WTC11 (cell line): ENCODE results near the gene HDDC3. TPM values are rescaled to one million over a fixed set of nuclear protein-coding genes. Genes with fewer than 3 reads are reported as not detected.

Source experiments
- ATAC-seq: fragments of 200-7000 bp; cut with Tn5 transposase; 2 replicates; pipeline ENCODE4 v1.10.0; 2021; ENCODE audit warnings: mild to moderate bottlenecking, moderate library complexity
- CTCF ChIA-PET: fragments of 300-600 bp; sonication (Branson Sonifier 250); formaldehyde crosslinking; loops from one replicate; lab custom pipeline; 2021; ENCODE audit warnings: antibody characterized with exemption; lab: Charles Lee
- POLR2A ChIA-PET: fragments of 350-600 bp; sonication (Branson Sonifier 250); formaldehyde crosslinking; loops from one replicate; lab custom pipeline; 2021; ENCODE audit warnings: antibody characterized with exemption; lab: Charles Lee
- DNase-seq: peaks from one replicate; pipeline ENCODE4 v3.0.0; 2021; ENCODE audit warnings: low spot score
- H3K27ac Mint-ChIP-seq: 2 replicates; pipeline ENCODE4 v1.8.0; 2021; ENCODE audit warnings: mixed read lengths
- H3K27me3 Mint-ChIP-seq: 2 replicates; pipeline ENCODE4 v1.8.0; 2021; ENCODE audit warnings: low read depth, mild to moderate bottlenecking, moderate library complexity, mixed read lengths
- H3K36me3 Mint-ChIP-seq: 2 replicates; pipeline ENCODE4 v1.8.0; 2021; ENCODE audit warnings: mixed read lengths
- H3K4me1 Mint-ChIP-seq: 2 replicates; pipeline ENCODE4 v1.8.0; 2022; ENCODE audit warnings: mixed read lengths
- H3K4me3 Mint-ChIP-seq: 2 replicates; pipeline ENCODE4 v1.8.0; 2021; ENCODE audit warnings: mild to moderate bottlenecking, moderate library complexity, mixed read lengths
- H3K9me3 Mint-ChIP-seq: 2 replicates; pipeline ENCODE4 v1.8.0; 2021; ENCODE audit warnings: mixed read lengths
- ATF3 ChIP-seq: sonication (generic); formaldehyde crosslinking; conservative IDR thresholded peaks from 2 replicates; pipeline ENCODE4 v1.8.1; 2022; ENCODE audit warnings: mild to moderate bottlenecking, missing genetic modification reagents
- CREM ChIP-seq: sonication (generic); formaldehyde crosslinking; IDR thresholded peaks from 2 replicates; pipeline ENCODE4 v1.8.1; 2022; ENCODE audit warnings: mild to moderate bottlenecking, missing genetic modification reagents, moderate library complexity
- EMX1 ChIP-seq: fragments of 250-450 bp; sonication (Bioruptor Pico); IDR thresholded peaks from 2 replicates; pipeline ENCODE4 v1.8.0; 2021; ENCODE audit warnings: mild to moderate bottlenecking
- FOXP1 ChIP-seq: sonication (generic); formaldehyde crosslinking; IDR thresholded peaks from 2 replicates; pipeline ENCODE4 v1.8.0; 2022; ENCODE audit warnings: missing genetic modification reagents, mild to moderate bottlenecking, moderate library complexity, borderline replicate concordance
- MXD4 ChIP-seq: fragments of 250-450 bp; sonication (Bioruptor Pico); IDR thresholded peaks from 2 replicates; pipeline ENCODE4 v1.8.0; 2021; ENCODE audit warnings: mild to moderate bottlenecking, moderate library complexity, borderline replicate concordance
- NR2C2 ChIP-seq: sonication (generic); formaldehyde crosslinking; IDR thresholded peaks from 2 replicates; pipeline ENCODE4 v1.8.0; 2022; ENCODE audit warnings: mild to moderate bottlenecking, missing genetic modification reagents
- PRRX2 ChIP-seq: fragments of 250-450 bp; sonication (Bioruptor Pico); IDR thresholded peaks from 2 replicates; pipeline ENCODE4 v1.8.0; 2021; ENCODE audit warnings: mild to moderate bottlenecking
- SP1 ChIP-seq: sonication (generic); formaldehyde crosslinking; conservative IDR thresholded peaks from 2 replicates; pipeline ENCODE4 v1.8.1; 2022; ENCODE audit warnings: missing genetic modification reagents
- STAT6 ChIP-seq: sonication (generic); formaldehyde crosslinking; conservative IDR thresholded peaks from 2 replicates; pipeline ENCODE4 v1.8.1; 2023; ENCODE audit warnings: mild to moderate bottlenecking, low read depth, missing genetic modification reagents, moderate library complexity
- TP53 ChIP-seq: sonication (generic); formaldehyde crosslinking; IDR thresholded peaks from 2 replicates; pipeline ENCODE4 v1.8.1; 2023; ENCODE audit warnings: mild to moderate bottlenecking, missing genetic modification reagents
- ZBTB43 ChIP-seq: sonication (generic); formaldehyde crosslinking; IDR thresholded peaks from 2 replicates; pipeline ENCODE4 v1.8.1; 2023; ENCODE audit warnings: mild to moderate bottlenecking, missing genetic modification reagents
- ZNF232 ChIP-seq: sonication (generic); formaldehyde crosslinking; IDR thresholded peaks from 2 replicates; pipeline ENCODE4 v1.8.0; 2022; ENCODE audit warnings: mild to moderate bottlenecking, missing genetic modification reagents
- ZNF263 ChIP-seq: sonication (generic); formaldehyde crosslinking; IDR thresholded peaks from 2 replicates; pipeline ENCODE4 v1.8.1; 2022; ENCODE audit warnings: low read depth, mild to moderate bottlenecking, moderate library complexity, missing genetic modification reagents
- ZNF317 ChIP-seq: sonication (generic); formaldehyde crosslinking; IDR thresholded peaks from 2 replicates; pipeline ENCODE4 v1.8.1; 2023; ENCODE audit warnings: low read depth, mild to moderate bottlenecking, moderate library complexity, missing genetic modification reagents, borderline replicate concordance
- total RNA-seq: library from RNA; stranded (reverse); gene quantifications from 3 replicates; pipeline ENCODE4 v1.2.3, GENCODE V29; 2021
- TF ChIP-seq, protein P1 (sequence below): sonication (generic); formaldehyde crosslinking; IDR thresholded peaks from 2 replicates; pipeline ENCODE4 v1.8.0; 2022; ENCODE audit warnings: mild to moderate bottlenecking, missing genetic modification reagents
- TF ChIP-seq, protein P2 (sequence below): sonication (generic); formaldehyde crosslinking; IDR thresholded peaks from 2 replicates; pipeline ENCODE4 v1.8.1; 2022; ENCODE audit warnings: low read depth, mild to moderate bottlenecking, moderate library complexity, missing genetic modification reagents, borderline replicate concordance
- TF ChIP-seq, protein P3 (sequence below): sonication (generic); formaldehyde crosslinking; IDR thresholded peaks from 2 replicates; pipeline ENCODE4 v1.8.1; 2022; ENCODE audit warnings: low read depth, missing genetic modification reagents, borderline replicate concordance
- TF ChIP-seq, protein P4 (sequence below): sonication (generic); formaldehyde crosslinking; IDR thresholded peaks from 2 replicates; pipeline ENCODE4 v1.8.1; 2023; ENCODE audit warnings: mild to moderate bottlenecking, moderate library complexity, missing genetic modification reagents

The HDDC3 gene
- total RNA-seq, 1 experiment from 2014 or later = 16.4 TPM

DNA sequence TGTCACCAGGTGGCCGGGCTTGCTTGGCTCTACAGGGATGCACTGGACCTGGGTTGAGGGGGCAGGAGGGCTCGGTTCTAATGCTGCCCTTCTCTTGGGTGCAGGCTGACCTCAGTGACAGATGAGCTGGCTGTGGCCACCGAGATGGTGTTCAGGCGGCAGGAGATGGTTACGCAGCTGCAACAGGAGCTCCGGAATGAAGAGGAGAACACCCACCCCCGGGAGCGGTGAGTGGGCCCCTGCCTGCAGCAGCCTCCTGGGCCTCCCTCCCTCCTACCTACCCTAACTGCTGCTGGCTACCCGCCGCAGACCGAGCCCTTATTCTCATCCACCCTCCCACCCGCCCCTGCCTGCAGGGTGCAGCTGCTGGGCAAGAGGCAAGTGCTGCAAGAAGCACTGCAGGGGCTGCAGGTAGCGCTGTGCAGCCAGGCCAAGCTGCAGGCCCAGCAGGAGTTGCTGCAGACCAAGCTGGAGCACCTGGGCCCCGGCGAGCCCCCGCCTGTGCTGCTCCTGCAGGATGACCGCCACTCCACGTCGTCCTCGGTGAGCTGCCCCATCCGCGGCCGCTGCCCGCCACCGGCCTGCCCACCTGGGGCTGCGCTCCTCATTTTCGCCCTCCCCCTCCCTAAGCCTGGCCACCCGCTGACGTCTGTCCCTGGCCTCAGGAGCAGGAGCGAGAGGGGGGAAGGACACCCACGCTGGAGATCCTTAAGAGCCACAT lies 42.5 kb downstream of the HDDC3 start:
- POLR2A ChIA-PET = interaction anchor here (0.6 to 1.0 kb wide), 2 partner anchors 9 to 51 kb away, joined by 3 to 4 read pairs; no protein-coding TSS in a partner anchor
- H3K9me3 Mint-ChIP-seq = no peaks in the 10 kb centered on the region
- TF ChIP-seq ZNF232 (no peak), PRRX2 (CRISPR knock-in tag) (no peak), NR2C2 (CRISPR knock-in tag) (no peak), ZBTB43 (no peak), ZNF263 (CRISPR knock-in tag) (no peak), ZNF317 (CRISPR knock-in tag) (no peak)
- DNase-seq (no peak), ATAC-seq (no peak)
- H3K4me1 Mint-ChIP-seq = peaks cover 13% of the 10 kb centered on the region
- H3K4me3 Mint-ChIP-seq = no peak overlapping the region
- H3K27me3 Mint-ChIP-seq = no peaks in the 10 kb centered on the region
- CTCF ChIA-PET = interaction anchor here (0.6 to 3.6 kb wide), 6 partner anchors 13 to 589 kb away, joined by 3 to 21 read pairs (median 4); partner anchors contain the start of genes HDDC3 and MAN2A2
- H3K36me3 Mint-ChIP-seq = no peaks in the 10 kb centered on the region
- H3K27ac Mint-ChIP-seq = no peak overlapping the region

DNA sequence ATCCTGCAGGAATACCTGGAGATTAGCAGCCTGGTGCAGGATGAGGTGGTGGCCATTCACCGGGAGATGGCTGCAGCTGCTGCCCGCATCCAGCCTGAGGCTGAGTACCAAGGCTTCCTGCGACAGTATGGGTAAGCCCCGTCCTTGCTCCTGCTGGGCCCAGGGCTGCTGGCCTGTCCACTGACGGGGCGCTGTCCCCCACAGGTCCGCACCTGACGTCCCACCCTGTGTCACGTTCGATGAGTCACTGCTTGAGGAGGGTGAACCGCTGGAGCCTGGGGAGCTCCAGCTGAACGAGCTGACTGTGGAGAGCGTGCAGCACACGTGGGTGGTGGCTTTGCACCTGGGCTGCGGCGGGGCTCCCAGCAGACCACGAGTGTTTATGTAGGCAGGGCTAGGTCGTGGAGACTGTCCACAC lies 43.0 kb downstream of the HDDC3 start:
- CTCF ChIA-PET = interaction anchor here (1.2 to 3.6 kb wide), 6 partner anchors 12 to 588 kb away, joined by 3 to 21 read pairs (median 4); partner anchors contain the start of genes HDDC3 and MAN2A2

More for the DNA sequence above, 43.0 kb downstream of the HDDC3 start:
- TF ChIP-seq, protein P1, sequence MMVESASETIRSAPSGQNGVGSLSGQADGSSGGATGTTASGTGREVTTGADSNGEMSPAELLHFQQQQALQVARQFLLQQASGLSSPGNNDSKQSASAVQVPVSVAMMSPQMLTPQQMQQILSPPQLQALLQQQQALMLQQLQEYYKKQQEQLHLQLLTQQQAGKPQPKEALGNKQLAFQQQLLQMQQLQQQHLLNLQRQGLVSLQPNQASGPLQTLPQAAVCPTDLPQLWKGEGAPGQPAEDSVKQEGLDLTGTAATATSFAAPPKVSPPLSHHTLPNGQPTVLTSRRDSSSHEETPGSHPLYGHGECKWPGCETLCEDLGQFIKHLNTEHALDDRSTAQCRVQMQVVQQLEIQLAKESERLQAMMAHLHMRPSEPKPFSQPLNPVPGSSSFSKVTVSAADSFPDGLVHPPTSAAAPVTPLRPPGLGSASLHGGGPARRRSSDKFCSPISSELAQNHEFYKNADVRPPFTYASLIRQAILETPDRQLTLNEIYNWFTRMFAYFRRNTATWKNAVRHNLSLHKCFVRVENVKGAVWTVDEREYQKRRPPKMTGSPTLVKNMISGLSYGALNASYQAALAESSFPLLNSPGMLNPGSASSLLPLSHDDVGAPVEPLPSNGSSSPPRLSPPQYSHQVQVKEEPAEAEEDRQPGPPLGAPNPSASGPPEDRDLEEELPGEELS (CRISPR knock-in tag) = no peak
- TF ChIP-seq, protein P2, sequence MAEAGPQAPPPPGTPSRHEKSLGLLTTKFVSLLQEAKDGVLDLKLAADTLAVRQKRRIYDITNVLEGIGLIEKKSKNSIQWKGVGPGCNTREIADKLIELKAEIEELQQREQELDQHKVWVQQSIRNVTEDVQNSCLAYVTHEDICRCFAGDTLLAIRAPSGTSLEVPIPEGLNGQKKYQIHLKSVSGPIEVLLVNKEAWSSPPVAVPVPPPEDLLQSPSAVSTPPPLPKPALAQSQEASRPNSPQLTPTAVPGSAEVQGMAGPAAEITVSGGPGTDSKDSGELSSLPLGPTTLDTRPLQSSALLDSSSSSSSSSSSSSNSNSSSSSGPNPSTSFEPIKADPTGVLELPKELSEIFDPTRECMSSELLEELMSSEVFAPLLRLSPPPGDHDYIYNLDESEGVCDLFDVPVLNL (CRISPR knock-in tag) = no peak
- TF ChIP-seq STAT6 (no peak), EMX1 (CRISPR knock-in tag) (no peak), FOXP1 (CRISPR knock-in tag) (no peak), CREM (no peak), SP1 (CRISPR knock-in tag) (no peak), ATF3 (CRISPR knock-in tag) (no peak), TP53 (CRISPR knock-in tag) (no peak), MXD4 (CRISPR knock-in tag) (no peak)
- TF ChIP-seq, protein P3, sequence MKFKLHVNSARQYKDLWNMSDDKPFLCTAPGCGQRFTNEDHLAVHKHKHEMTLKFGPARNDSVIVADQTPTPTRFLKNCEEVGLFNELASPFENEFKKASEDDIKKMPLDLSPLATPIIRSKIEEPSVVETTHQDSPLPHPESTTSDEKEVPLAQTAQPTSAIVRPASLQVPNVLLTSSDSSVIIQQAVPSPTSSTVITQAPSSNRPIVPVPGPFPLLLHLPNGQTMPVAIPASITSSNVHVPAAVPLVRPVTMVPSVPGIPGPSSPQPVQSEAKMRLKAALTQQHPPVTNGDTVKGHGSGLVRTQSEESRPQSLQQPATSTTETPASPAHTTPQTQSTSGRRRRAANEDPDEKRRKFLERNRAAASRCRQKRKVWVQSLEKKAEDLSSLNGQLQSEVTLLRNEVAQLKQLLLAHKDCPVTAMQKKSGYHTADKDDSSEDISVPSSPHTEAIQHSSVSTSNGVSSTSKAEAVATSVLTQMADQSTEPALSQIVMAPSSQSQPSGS (CRISPR knock-in tag) = no peak
- TF ChIP-seq, protein P4, sequence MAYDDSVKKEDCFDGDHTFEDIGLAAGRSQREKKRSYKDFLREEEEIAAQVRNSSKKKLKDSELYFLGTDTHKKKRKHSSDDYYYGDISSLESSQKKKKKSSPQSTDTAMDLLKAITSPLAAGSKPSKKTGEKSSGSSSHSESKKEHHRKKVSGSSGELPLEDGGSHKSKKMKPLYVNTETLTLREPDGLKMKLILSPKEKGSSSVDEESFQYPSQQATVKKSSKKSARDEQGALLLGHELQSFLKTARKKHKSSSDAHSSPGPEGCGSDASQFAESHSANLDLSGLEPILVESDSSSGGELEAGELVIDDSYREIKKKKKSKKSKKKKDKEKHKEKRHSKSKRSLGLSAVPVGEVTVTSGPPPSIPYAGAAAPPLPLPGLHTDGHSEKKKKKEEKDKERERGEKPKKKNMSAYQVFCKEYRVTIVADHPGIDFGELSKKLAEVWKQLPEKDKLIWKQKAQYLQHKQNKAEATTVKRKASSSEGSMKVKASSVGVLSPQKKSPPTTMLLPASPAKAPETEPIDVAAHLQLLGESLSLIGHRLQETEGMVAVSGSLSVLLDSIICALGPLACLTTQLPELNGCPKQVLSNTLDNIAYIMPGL = no peak
- no peak overlapping the region for H3K27ac Mint-ChIP-seq
- no peak for DNase-seq
- H3K4me3 Mint-ChIP-seq = no peak overlapping the region
- no peaks in the 10 kb centered on the region for H3K9me3 Mint-ChIP-seq
- POLR2A ChIA-PET = interaction anchor here (0.6 to 1.0 kb wide), 2 partner anchors 10 to 50 kb away, joined by 3 to 4 read pairs; no protein-coding TSS in a partner anchor
- H3K4me1 Mint-ChIP-seq = peaks cover 14% of the 10 kb centered on the region
- H3K36me3 Mint-ChIP-seq = no peaks in the 10 kb centered on the region
- no peak for ATAC-seq
- no peaks in the 10 kb centered on the region for H3K27me3 Mint-ChIP-seq
